Peyer's patch (tissue), 4 donors: ENCODE results near the gene SHISA4.
"Not testable (repeated sequence)": the region's sequence is repeated elsewhere in the genome, so short reads cannot be mapped to it uniquely, and the experiment has no call there.

Experiments used
- CTCF ChIP-seq, 6 experiments: fragments of 450-650 bp in 4 of 6; fragments of 200-600 bp in 2 of 6; sonication (generic) in 1 of 6; IDR thresholded peaks; one replicate each; pipeline ENCODE4 v1.5.1; 2017 to 2019; ENCODE audit warnings: antibody characterized with exemption in 6 of 6, mild to moderate bottlenecking in 3 of 6, moderate library complexity in 1 of 6
- POLR2A ChIP-seq, 2 donors: fragments of 450-650 bp; IDR thresholded peaks; one replicate each; pipeline ENCODE4 v1.5.1; 2017; ENCODE audit warnings: antibody characterized with exemption in 2 of 2, mild to moderate bottlenecking in 2 of 2, moderate library complexity in 2 of 2

- not testable (repeated sequence) for TF ChIP-seq CTCF, POLR2A (IDR thresholded peaks at IDR 0.05)
These were observed 49.6 kb upstream of the SHISA4 start for GRCh38 chr1:201839089-201839488.
